Nephron (organoid): ENCODE data around the gene KCNQ1OT1.

Experiments
- H3K27ac Mint-ChIP-seq, 3 experiments: 2 replicates each; pipeline ENCODE4 v1.8.0; 2020; ENCODE audit warnings: mixed read lengths in 3 of 3, mild to moderate bottlenecking in 2 of 3, moderate library complexity in 1 of 3
- H3K27me3 Mint-ChIP-seq: 2 replicates; pipeline ENCODE4 v1.8.0; 2021; ENCODE audit warnings: low read depth, mild to moderate bottlenecking, moderate library complexity, mixed read lengths
- H3K36me3 Mint-ChIP-seq: 2 replicates; pipeline ENCODE4 v1.8.0; 2020; ENCODE audit warnings: low read depth, mixed read lengths
- H3K4me1 Mint-ChIP-seq: 2 replicates; pipeline ENCODE4 v1.8.0; 2020; ENCODE audit warnings: mixed read lengths
- H3K4me3 Mint-ChIP-seq, 3 experiments: 2 replicates each; pipeline ENCODE4 v1.8.0; 2020; ENCODE audit warnings: mild to moderate bottlenecking in 3 of 3, mixed read lengths in 3 of 3, moderate library complexity in 2 of 3
- H3K9me3 Mint-ChIP-seq: 2 replicates; pipeline ENCODE4 v1.8.0; 2020; ENCODE audit warnings: mixed read lengths
- CTCF ChIP-seq, 3 experiments: fragments of 200-600 bp; sonication (generic); IDR thresholded peaks; one replicate each; pipeline ENCODE4 v1.5.0; 2021; ENCODE audit warnings: antibody characterized with exemption in 3 of 3; ENCODE audit not compliant: unreplicated experiment in 3 of 3

The KCNQ1OT1 gene

DNA sequence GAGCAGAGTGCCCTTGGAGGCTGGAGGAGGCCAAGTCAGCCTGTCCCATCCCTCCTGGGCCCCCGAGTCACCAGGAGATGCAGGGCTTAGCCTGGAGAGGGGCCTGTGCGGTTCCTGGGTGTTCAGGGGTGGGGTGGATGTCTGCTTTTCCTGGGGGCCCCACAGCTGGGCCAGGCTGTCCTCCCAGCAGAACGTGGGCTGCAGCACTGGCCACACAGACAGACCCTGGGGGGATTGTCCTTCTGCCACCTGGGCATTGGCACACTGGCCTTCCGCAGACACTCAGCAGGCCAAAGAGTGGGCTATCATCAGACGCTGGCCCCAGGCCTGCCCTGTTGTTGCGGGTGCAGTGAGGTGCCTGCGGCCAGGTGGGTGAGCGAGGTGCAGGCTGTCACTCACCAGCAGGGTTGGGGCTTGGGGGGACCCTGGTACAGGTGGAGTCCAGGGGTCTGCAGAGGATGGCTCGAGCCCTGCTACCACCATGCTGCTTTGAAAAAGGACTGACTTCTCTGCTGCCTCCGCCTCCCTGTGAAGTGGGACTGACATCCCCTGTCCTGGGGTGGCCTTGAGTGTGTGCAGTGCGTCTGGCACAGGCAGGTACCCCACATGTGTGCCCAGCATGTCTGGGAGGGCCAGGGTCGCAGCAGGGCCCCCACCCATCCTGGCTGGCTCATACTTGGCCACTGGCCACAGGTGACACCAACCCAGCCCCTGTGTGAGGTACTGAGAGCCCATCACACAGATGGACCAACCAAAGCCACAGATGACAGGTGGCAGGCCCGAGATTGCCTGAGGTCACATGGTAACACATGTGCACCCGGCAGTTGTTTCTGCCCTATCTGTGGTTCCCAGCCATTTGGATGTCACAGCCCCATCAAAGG is 39.0 kb upstream of the KCNQ1OT1 start:
- Mint-ChIP-seq H3K36me3 (no peaks in the 10 kb centered on the region), H3K9me3 (no peaks in the 10 kb centered on the region), H3K4me1 (peaks cover 55% of the 10 kb centered on the region), H3K27me3 (peaks cover 7% of the 10 kb centered on the region), H3K27ac (peak overlapping the region in 1 of 3 experiments; percentile 11), H3K4me3 (no peak overlapping the region)
- TF ChIP-seq CTCF (IDR thresholded peaks at IDR 0.05; ENCODE audit: unreplicated experiment in 3 of 3) = no peak

DNA sequence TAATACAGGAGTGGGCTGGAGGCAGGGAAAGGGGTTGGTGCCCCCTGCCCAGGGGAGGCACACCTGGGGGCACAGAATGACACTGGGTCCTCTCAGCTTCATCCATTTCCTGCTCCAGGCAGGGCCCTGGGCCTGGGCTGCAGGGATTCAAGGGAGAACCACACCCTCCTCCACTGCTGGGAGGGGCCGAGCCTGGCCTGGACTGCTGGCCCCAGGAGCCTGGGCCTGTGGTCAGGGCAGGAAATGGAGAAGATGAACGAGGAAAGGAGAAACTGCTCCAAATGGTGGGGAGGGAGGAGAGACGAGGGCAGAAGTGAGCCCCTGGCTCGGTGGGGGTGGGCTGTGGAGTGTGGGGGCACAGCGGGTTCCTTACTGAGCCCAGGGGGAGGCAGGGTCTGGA is 38.1 kb upstream of the KCNQ1OT1 start:
- Mint-ChIP-seq H3K4me3 (no peak overlapping the region), H3K9me3 (no peaks in the 10 kb centered on the region), H3K27ac (peak overlapping the region; percentile 46 to 93 (median 89)), H3K36me3 (no peaks in the 10 kb centered on the region), H3K27me3 (peaks cover 4% of the 10 kb centered on the region), H3K4me1 (peaks cover 53% of the 10 kb centered on the region)
- no peak for TF ChIP-seq CTCF (IDR thresholded peaks at IDR 0.05; ENCODE audit: unreplicated experiment in 3 of 3)

DNA sequence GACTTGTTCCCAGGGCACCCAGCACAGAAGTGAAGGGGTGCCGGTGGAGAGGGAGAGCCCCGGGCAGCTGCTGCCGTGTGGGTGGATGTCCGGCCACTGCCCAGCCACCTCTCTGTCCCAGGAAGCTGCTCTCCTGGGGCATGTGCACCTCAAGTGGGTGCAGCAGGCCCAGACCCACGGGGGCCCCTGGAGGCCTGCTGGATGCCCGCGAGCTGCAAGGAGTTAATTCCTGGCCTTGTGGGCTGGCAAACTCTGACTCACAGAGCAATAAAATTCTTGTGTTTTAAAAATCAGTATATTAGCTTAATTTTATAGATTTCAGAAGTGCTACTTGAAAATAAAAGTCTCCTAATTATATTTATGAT is 37.4 kb upstream of the KCNQ1OT1 start:
- Mint-ChIP-seq H3K4me3 (no peak overlapping the region), H3K4me1 (peaks cover 47% of the 10 kb centered on the region), H3K36me3 (no peaks in the 10 kb centered on the region), H3K9me3 (no peaks in the 10 kb centered on the region), H3K27ac (peak overlapping the region; percentile 32 to 93 (median 89)), H3K27me3 (peaks cover 4% of the 10 kb centered on the region)
- TF ChIP-seq CTCF (IDR thresholded peaks at IDR 0.05; ENCODE audit: unreplicated experiment in 3 of 3) = no peak

GRCh38 chr11:2736577-2737225 is 36.9 kb upstream of the KCNQ1OT1 start:
- peak overlapping the region in 1 of 3 experiments; percentile 73 for H3K27ac Mint-ChIP-seq
- TF ChIP-seq CTCF (IDR thresholded peaks at IDR 0.05; ENCODE audit: unreplicated experiment in 3 of 3) = no peak
- peaks cover 4% of the 10 kb centered on the region for H3K27me3 Mint-ChIP-seq
- no peak overlapping the region for H3K4me3 Mint-ChIP-seq
- H3K9me3 Mint-ChIP-seq = no peaks in the 10 kb centered on the region
- no peaks in the 10 kb centered on the region for H3K36me3 Mint-ChIP-seq
- H3K4me1 Mint-ChIP-seq = peaks cover 42% of the 10 kb centered on the region

- Mint-ChIP-seq H3K27me3 (peaks cover 8% of the 10 kb centered on the region), H3K9me3 (no peaks in the 10 kb centered on the region), H3K4me3 (no peak overlapping the region)
Observed at GRCh38 chr11:2735053-2735589, 35.3 kb upstream of the KCNQ1OT1 start.

More at GRCh38 chr11:2735053-2735589, 35.3 kb upstream of the KCNQ1OT1 start:
- no peak for TF ChIP-seq CTCF (IDR thresholded peaks at IDR 0.05; ENCODE audit: unreplicated experiment in 3 of 3)
- no peaks in the 10 kb centered on the region for H3K36me3 Mint-ChIP-seq
- peaks cover 34% of the 10 kb centered on the region for H3K4me1 Mint-ChIP-seq
- peak overlapping the region in 1 of 3 experiments; percentile 56 for H3K27ac Mint-ChIP-seq
